WTC11 (cell line): ENCODE measurements around the gene LOX. TPM values are rescaled to one million over a fixed set of nuclear protein-coding genes. Genes with fewer than 3 reads are reported as not detected.
A peak's percentile ranks its signal among the peaks of the same experiment; 100 is the strongest.
"Not testable (repeated sequence)": the region's sequence is repeated elsewhere in the genome, so short reads cannot be mapped to it uniquely, and the experiment has no call there.

ENCODE experiments used
- ATAC-seq: fragments of 200-7000 bp; cut with Tn5 transposase; 2 replicates; pipeline ENCODE4 v1.10.0; 2021; ENCODE audit warnings: mild to moderate bottlenecking, moderate library complexity
- CTCF ChIA-PET: fragments of 300-600 bp; sonication (Branson Sonifier 250); formaldehyde crosslinking; loops from one replicate; lab custom pipeline; 2021; ENCODE audit warnings: antibody characterized with exemption; lab: Charles Lee
- POLR2A ChIA-PET: fragments of 350-600 bp; sonication (Branson Sonifier 250); formaldehyde crosslinking; loops from one replicate; lab custom pipeline; 2021; ENCODE audit warnings: antibody characterized with exemption; lab: Charles Lee
- DNase-seq: peaks from one replicate; pipeline ENCODE4 v3.0.0; 2021; ENCODE audit warnings: low spot score
- H3K27ac Mint-ChIP-seq: 2 replicates; pipeline ENCODE4 v1.8.0; 2021; ENCODE audit warnings: mixed read lengths
- H3K27me3 Mint-ChIP-seq: 2 replicates; pipeline ENCODE4 v1.8.0; 2021; ENCODE audit warnings: low read depth, mild to moderate bottlenecking, moderate library complexity, mixed read lengths
- H3K36me3 Mint-ChIP-seq: 2 replicates; pipeline ENCODE4 v1.8.0; 2021; ENCODE audit warnings: mixed read lengths
- H3K4me1 Mint-ChIP-seq: 2 replicates; pipeline ENCODE4 v1.8.0; 2022; ENCODE audit warnings: mixed read lengths
- H3K4me3 Mint-ChIP-seq: 2 replicates; pipeline ENCODE4 v1.8.0; 2021; ENCODE audit warnings: mild to moderate bottlenecking, moderate library complexity, mixed read lengths
- H3K9me3 Mint-ChIP-seq: 2 replicates; pipeline ENCODE4 v1.8.0; 2021; ENCODE audit warnings: mixed read lengths
- AR ChIP-seq: fragments of 250-450 bp; sonication (Bioruptor Pico); IDR thresholded peaks from 2 replicates; pipeline ENCODE4 v1.9.0; 2021; ENCODE audit warnings: mild to moderate bottlenecking
- ATF2 ChIP-seq: sonication (generic); formaldehyde crosslinking; IDR thresholded peaks from 2 replicates; pipeline ENCODE4 v1.8.1; 2022; ENCODE audit warnings: low read depth, missing genetic modification reagents, borderline replicate concordance
- CREM ChIP-seq: sonication (generic); formaldehyde crosslinking; IDR thresholded peaks from 2 replicates; pipeline ENCODE4 v1.8.1; 2022; ENCODE audit warnings: mild to moderate bottlenecking, missing genetic modification reagents, moderate library complexity
- CTCF ChIP-seq: fragments of 200-600 bp; IDR thresholded peaks from 2 replicates; pipeline ENCODE4 v1.8.0; 2022; ENCODE audit warnings: antibody characterized with exemption
- E2F5 ChIP-seq: sonication (generic); formaldehyde crosslinking; IDR thresholded peaks from 2 replicates; pipeline ENCODE4 v1.8.1; 2022; ENCODE audit warnings: mild to moderate bottlenecking, moderate library complexity, missing genetic modification reagents
- GRHL2 ChIP-seq: fragments of 250-450 bp; sonication (Bioruptor Pico); IDR thresholded peaks from 2 replicates; pipeline ENCODE4 v1.8.0; 2022; ENCODE audit warnings: mild to moderate bottlenecking, moderate library complexity; ENCODE audit not compliant: insufficient replicate concordance, severe bottlenecking
- NFE2L1 ChIP-seq: sonication (generic); formaldehyde crosslinking; IDR thresholded peaks from 2 replicates; pipeline ENCODE4 v1.8.1; 2023; ENCODE audit warnings: missing genetic modification reagents
- PREB ChIP-seq: sonication (generic); formaldehyde crosslinking; IDR thresholded peaks from 2 replicates; pipeline ENCODE4 v1.8.1; 2022; ENCODE audit warnings: mild to moderate bottlenecking, missing genetic modification reagents, moderate library complexity, borderline replicate concordance
- TCF7 ChIP-seq: sonication (generic); formaldehyde crosslinking; IDR thresholded peaks from 2 replicates; pipeline ENCODE4 v1.8.0; 2022; ENCODE audit warnings: mild to moderate bottlenecking, low read depth, missing genetic modification reagents, moderate library complexity
- TP53 ChIP-seq: sonication (generic); formaldehyde crosslinking; IDR thresholded peaks from 2 replicates; pipeline ENCODE4 v1.8.1; 2023; ENCODE audit warnings: mild to moderate bottlenecking, missing genetic modification reagents
- ZBTB43 ChIP-seq: sonication (generic); formaldehyde crosslinking; IDR thresholded peaks from 2 replicates; pipeline ENCODE4 v1.8.1; 2023; ENCODE audit warnings: mild to moderate bottlenecking, missing genetic modification reagents
- ZNF416 ChIP-seq: fragments of 250-450 bp; sonication (Bioruptor Pico); IDR thresholded peaks from 2 replicates; pipeline ENCODE4 v1.9.0; 2021; ENCODE audit warnings: mild to moderate bottlenecking, inconsistent platforms
- ZNF532 ChIP-seq: fragments of 250-450 bp; sonication (Bioruptor Pico); IDR thresholded peaks from 2 replicates; pipeline ENCODE4 v1.9.0; 2021; ENCODE audit warnings: mild to moderate bottlenecking, borderline replicate concordance
- total RNA-seq: library from RNA; stranded (reverse); gene quantifications from 3 replicates; pipeline ENCODE4 v1.2.3, GENCODE V29; 2021

Gene LOX
- total RNA-seq, 1 experiment from 2014 or later, result 1.3 TPM

GRCh38 chr5:122097391-122097790 lies 19.3 kb upstream of the LOX start (continued):
- TF ChIP-seq CTCF (no peak), TCF7 (no peak), CREM (CRISPR knock-in tag) (no peak), ZBTB43 (CRISPR knock-in tag) (no peak), ATF2 (CRISPR knock-in tag) (no peak)

- Mint-ChIP-seq H3K36me3 (no peaks in the 10 kb centered on the region), H3K4me3 (no peak overlapping the region), H3K27ac (peak overlapping the region; percentile 38; the same call in 1 of the 2 replicates), H3K9me3 (no peaks in the 10 kb centered on the region), H3K27me3 (no peaks in the 10 kb centered on the region), H3K4me1 (peaks cover 11% of the 10 kb centered on the region)
- TF ChIP-seq GRHL2 (CRISPR knock-in tag), result no peak
- TF ChIP-seq ZNF416 (CRISPR knock-in tag), result no peak
- TF ChIP-seq E2F5, result no peak
- TF ChIP-seq AR (CRISPR knock-in tag), result no peak
- no peak for TF ChIP-seq ATF2 (CRISPR knock-in tag)
- no peak for TF ChIP-seq TP53 (CRISPR knock-in tag)
- TF ChIP-seq PREB, result no peak
- TF ChIP-seq ZNF532 (CRISPR knock-in tag), result no peak
- no peak for TF ChIP-seq NFE2L1
- ChIA-PET POLR2A (no interaction called here), CTCF (interaction anchor here (0.9 to 4.4 kb wide), 4 partner anchors 18 to 69 kb away, joined by 3 to 24 read pairs (median 6); partner anchors contain the start of gene LOX)
- ATAC-seq (no peak), DNase-seq (no peak)
These were observed 17.1 kb upstream of the LOX start for GRCh38 chr5:122095158-122095557.

- CTCF ChIA-PET, result interaction anchor here (1.5 to 4.4 kb wide), 3 partner anchors 18 to 62 kb away, joined by 5 to 24 read pairs (median 7); no protein-coding TSS in a partner anchor
- ATAC-seq, result not testable (repeated sequence)
- POLR2A ChIA-PET, result interaction anchor here (0.7 kb wide), 1 partner anchor 469 kb away, joined by 5 read pairs; no protein-coding TSS in a partner anchor
These were observed 16.2 kb upstream of the LOX start for GRCh38 chr5:122094251-122094650.

More at GRCh38 chr5:122094251-122094650, 16.2 kb upstream of the LOX start:
- not testable (repeated sequence) for H3K36me3 Mint-ChIP-seq, H3K27me3 Mint-ChIP-seq, H3K4me3 Mint-ChIP-seq, DNase-seq, H3K9me3 Mint-ChIP-seq, H3K4me1 Mint-ChIP-seq, H3K27ac Mint-ChIP-seq
